Ishikawa (cell line): Measurements from ENCODE around the gene NOA1.

Experiments
- CREB1 ChIP-seq: IDR thresholded peaks from 2 replicates; pipeline ENCODE4 v1.6.1; 2012; ENCODE audit warnings: low read depth
- FOXM1 ChIP-seq: IDR thresholded peaks from 2 replicates; pipeline ENCODE4 v1.6.1; 2012; ENCODE audit warnings: low read depth, borderline replicate concordance
- MAX ChIP-seq: IDR thresholded peaks from 2 replicates; pipeline ENCODE4 v1.6.1; 2012
- NFIC ChIP-seq: IDR thresholded peaks from 2 replicates; pipeline ENCODE4 v1.6.1; 2012
- RAD21 ChIP-seq: IDR thresholded peaks from 2 replicates; pipeline ENCODE4 v1.6.1; 2012; ENCODE audit warnings: low read depth
- REST ChIP-seq: IDR thresholded peaks from 2 replicates; pipeline ENCODE4 v1.6.1; 2012; ENCODE audit warnings: low read depth, mild to moderate bottlenecking
- TAF1 ChIP-seq: IDR thresholded peaks from 2 replicates; pipeline ENCODE4 v1.6.1; 2012; ENCODE audit warnings: low read depth, mild to moderate bottlenecking
- TCF12 ChIP-seq: IDR thresholded peaks from 2 replicates; pipeline ENCODE4 v1.6.1; 2012; ENCODE audit warnings: low read depth
- USF1 ChIP-seq: IDR thresholded peaks from 2 replicates; pipeline ENCODE4 v1.6.1; 2012

GRCh38 chr4:56986952-56987351 is 9.5 kb upstream of the NOA1 start:
- TF ChIP-seq TAF1 (no peak), TCF12 (no peak), FOXM1 (no peak), RAD21 (no peak), NFIC (no peak), REST (no peak), USF1 (no peak), CREB1 (no peak), MAX (no peak)
